Caki2 (cell line): Measurements from ENCODE around the gene TRPT1. TPM values are rescaled to one million over a fixed set of nuclear protein-coding genes. Genes with fewer than 3 reads are reported as not detected.
"Not testable (repeated sequence)": the region's sequence is repeated elsewhere in the genome, so short reads cannot be mapped to it uniquely, and the experiment has no call there.

Experiments used
- DNase-seq: peaks from one replicate; pipeline ENCODE4 v3.0.0-alpha.2; 2015; ENCODE audit warnings: low read depth
- in situ Hi-C: cut with HindIII; loops from 2 replicates; pipeline ENCODE4 v1.10.0; 2016; ENCODE audit warnings: low sequenced_read_pairs, low pct_unique_long_range_greater_than_20kb, mixed read lengths
- total RNA-seq: library from RNA; depleted of rRNA; stranded (reverse); fragments of >200 nt; shearing (Covaris generic); gene quantifications from 2 replicates; pipeline ENCODE4 v1.2.3, GENCODE V29; 2014; ENCODE audit warnings: low replicate concordance

Gene TRPT1
- total RNA-seq, 1 experiment from 2014 or later = 72.3 TPM

DNA sequence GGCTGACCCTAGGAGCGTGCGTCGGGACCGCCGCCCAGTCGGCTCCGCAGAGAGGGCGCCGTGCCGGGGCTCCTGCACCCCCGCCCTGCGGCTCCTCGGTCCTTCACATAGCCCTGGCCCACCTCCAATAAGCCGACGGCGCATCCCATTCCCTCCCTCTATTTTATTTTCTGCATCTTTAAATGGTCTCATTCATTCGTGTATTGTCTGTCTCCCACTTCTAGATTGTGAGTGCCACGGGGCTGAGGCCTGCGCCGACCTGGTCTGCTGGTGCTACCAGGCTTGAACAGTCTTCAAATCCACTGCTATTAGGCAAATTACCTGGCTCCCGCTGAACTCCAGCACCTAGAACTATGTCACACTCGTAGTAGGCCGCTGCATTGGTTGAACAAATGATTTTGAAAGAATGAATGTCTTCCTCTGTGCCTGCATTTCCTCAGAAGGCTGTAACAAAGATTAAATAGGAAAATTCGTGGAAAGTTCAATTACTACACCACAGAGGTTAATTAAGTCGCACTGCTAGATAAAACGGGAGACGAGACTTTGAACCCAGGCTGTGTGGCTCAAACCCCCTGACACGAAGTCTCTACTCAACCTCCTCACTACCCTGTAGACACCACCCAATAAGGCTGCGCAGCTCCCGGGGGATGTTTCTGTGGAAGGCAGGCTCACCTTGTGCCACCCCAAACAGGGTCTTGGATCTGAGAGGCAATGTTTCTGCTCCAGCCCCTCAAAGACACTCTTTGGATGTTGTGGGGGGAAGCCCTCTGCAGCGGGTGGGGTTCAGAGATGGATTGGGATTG, 21.9 kb upstream of the TRPT1 start:
- in situ Hi-C loops = no loop called here
- DNase-seq = no peak

DNA sequence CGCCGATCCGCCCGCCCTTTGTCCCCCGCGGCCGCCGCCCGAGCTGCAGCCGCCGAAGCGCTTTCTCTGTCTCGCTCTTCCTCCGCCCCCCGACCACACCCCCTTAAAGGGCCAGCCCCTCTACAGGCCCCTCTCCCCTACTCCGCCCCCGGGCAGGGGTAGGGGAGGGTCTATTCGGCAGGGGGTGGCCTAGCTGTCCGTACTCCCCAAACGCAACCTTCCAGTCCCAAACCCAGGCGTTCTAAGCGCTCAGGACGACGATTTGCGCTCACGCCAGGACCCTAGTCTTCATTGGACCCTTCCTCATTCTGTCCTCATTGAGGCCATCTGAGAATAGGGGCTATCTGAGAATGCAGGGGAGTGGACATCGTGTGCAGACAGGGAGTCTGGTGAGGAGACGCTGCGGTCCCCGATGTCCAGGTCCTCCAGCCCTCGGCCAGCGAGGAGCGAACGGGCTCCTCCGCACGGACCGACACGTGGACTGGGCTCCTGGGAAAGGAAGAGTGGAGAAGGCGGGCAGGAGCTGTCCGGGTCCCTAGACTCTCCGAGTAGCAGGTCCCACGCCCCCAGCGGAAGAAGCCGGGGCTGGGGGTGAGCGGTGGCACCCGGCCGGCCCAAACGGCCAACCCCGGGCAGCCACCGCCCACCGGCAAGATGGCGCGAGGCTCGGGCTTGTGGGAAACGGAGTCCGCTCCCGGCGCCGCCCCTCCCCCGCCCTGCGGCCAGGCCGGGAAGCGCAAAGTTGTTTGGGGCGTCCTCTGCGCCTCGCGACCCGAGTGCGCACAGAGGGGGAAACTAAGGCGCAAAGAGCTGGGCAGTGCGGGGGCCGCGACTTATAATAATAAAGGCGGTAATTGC, 21.1 kb upstream of the TRPT1 start, which contains the start of gene PPP1R14B:
TSS of gene PPP1R14B (minus strand) at position 73 of the 858 bp plus-strand sequence. CDS start 270 bp downstream, outside the sequence.
- peak; percentile 88 for DNase-seq
- in situ Hi-C loops = no loop called here

DNA sequence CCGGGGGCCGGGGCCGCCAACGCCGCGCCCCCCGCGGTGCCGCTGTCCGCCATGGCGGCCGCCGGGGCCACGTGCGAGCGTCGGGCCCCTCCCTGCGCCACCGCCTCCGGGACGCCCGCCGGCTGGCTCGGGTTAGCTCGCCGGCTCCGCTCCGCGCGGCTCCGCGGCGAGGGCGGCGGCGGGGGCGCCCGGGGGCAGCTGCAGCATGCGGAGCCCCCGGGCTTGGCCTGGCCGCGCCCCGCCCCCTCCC, 20.6 kb upstream of the TRPT1 start:
- in situ Hi-C loops, DNase-seq: not testable (repeated sequence)

DNA sequence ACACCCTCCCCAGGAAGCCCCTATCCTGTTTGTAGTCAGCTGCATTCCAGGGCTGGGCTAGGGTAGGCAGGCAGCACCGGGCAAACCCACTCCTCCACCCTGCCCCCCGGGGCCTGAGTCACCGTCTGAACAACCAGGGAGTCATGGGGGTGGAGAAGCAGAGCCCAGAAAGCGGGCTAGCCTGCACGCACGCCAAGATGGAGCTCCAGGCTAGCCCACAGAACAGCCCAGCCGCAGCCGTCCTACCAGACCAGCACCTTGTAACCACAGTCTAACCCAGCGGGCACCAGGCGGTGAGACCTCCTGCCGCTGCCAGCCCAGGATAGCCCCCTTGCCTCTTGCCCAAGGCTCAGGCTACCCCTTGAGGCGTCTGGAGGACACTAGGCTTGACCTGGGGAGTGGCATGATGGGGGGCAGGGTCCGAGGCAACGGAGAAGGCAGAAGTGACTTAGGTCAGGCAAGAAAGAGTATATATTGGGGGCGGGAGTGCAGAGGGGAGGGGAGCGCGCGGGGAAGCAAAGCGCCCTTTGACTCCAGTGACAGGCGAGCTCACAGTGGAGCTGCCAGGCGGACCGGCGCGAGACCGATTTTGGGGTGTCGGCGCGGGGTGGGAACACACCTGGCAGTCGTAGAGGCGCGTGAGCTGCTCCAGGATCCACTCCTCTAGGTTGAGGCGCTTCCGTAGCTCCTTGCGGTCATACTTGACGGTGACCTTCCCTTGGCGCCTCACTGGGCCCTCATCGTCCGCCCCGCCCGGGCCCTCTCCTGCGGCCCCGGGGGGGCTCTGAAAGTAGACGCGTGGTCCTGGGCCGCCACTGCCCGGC, 20.0 kb upstream of the TRPT1 start:
- in situ Hi-C loops = no loop called here
- peak; percentile 82 for DNase-seq

DNA sequence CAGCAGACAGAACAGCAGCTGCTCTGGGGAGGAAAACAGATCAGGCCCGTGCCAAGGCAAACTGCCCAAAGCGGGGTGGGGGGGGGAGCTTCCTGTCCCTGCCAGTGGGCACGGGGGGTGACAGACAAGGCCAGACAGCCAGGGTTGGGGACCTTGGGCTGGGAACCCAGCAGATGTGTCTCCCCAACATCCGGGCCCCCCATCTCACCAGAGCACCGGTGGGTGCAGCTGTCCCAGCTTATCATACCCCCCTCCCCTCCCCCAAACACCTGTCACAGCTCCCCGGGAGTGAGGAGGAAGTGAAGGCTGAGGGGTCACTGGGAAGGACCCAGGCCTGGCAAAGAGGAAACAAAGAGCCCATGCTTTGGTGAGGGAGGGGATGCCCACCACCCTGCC, 19.4 kb upstream of the TRPT1 start:
- in situ Hi-C loops = no loop called here
- no peak for DNase-seq

DNA sequence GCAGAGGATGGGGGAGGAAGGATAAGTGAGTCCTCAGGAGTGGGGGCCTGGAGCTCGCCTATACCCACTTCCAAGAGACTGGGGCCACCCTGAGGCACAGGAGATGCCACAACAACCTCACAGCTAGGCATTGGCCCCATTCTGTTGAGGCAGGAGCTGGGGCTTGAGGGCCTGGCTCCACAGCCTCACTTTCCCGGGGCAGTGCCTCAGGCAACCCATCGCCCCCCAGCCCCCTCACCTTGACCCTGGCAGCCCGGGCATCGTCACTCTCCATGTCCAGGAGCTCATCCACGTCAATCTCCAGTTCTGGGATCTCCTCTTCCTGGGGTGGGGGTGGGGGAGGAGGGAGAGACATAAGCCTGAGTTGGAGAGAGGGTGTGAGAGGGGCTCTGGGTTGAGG, 19.0 kb upstream of the TRPT1 start:
- in situ Hi-C loops = no loop called here
- DNase-seq = no peak

DNA sequence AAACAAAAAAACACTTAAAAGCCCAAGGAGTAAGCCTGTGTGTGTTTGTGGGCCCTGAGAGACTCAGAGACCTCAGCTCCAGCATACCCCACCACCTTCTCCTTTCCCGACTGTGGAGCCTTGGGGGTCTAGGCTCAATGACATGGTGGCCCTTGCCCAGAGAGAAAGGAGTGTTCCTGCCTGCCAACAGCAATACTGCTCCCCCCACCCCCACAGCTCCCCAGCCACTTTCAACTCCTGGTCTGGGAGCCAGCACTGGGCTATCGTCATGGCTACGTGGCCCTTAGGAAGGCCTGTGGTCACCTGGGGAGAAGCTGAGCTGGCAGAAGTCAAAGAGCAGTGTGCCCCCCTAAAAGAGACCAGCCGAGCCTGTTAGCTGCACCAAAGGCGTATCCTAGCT, 18.1 kb upstream of the TRPT1 start:
- DNase-seq = no peak
- in situ Hi-C loops = no loop called here

DNA sequence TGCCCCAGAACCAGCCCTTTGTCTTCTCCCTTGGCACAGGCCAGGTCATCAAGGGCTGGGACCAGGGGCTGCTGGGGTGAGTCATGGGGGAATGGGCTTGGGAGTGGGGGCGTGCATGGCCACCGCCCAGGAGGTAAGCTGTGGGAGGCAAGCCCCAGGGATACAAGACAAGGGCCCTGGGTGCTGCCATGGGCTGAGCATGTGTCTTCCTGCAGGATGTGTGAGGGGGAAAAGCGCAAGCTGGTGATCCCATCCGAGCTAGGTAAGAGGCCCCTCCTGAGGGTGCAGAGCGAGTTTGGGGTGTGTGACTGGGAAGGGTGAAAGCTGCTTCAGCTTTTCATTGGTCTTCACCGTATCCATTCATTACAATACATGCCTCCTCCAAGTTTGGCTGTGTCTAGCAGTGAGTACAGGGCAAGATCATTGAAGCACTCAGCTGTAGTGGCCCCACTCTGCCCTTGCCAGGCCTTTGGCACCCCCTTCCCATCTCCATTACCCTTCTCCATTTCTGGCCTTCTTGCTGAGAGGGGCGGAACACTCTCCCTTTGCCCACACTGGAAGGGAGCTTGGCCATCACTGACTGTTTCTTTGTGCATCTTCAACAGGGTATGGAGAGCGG, 17.4 kb upstream of the TRPT1 start:
- DNase-seq = no peak
- in situ Hi-C loops = no loop called here

DNA sequence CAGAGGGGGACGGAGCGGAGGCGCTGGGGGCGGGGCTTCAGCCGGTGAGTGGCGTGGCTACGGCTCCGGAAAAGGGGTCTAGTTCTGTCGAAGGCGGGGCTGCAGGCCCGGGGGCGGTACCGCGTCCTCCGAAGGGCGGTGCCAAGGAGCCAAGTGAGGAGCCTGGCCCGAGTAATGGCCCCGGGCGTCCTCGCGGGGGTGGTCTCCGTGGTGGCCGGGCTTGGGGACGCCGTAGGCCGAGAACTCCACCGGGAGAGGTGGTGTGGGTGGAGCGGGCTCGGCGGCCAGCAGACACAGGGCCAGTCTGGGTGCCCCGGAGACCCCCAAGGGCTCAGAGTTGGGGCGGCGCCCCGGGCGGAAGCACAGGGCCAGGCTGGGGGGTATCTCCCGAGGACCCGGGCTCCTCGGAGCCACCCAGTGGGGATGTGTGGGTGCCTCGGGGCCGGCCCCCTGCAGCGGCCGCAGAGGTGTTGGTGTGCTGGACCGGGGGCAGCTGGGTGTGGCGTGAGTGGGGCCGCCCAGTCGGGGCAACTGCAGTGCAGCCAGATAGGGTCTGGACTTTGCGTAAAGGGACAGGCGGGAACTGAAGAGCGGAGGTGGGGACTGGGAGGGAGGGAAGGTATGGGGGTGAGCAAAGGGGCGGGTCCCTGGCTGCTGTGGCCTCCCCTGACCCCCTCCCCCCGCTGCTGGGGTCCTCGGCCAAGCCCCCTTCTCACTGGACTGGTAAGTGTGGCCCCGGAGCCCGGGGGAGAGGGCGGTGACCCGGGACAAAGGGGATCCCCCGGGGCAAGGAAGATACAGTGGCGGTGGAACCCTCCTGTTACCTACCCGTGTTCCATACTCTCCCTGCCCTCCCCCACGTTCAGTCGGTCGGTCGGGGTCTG, 15.7 kb upstream of the TRPT1 start:
- DNase-seq = peak; percentile 39
- in situ Hi-C loops = no loop called here

DNA sequence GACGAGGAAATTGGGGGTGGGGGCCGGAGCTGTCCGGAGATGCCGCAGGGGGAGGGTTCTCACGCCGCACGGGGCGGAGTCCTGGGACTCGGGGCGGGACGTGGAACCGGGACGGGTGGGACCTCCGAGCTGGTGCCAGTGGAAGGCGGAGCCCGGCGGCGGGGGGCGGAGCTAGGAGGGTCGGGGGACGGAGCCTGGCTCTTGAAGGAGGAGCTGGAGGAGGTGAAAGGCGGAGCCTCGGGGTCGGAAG, 15.2 kb upstream of the TRPT1 start:
- in situ Hi-C loops = no loop called here
- DNase-seq = peak; percentile 96

DNA sequence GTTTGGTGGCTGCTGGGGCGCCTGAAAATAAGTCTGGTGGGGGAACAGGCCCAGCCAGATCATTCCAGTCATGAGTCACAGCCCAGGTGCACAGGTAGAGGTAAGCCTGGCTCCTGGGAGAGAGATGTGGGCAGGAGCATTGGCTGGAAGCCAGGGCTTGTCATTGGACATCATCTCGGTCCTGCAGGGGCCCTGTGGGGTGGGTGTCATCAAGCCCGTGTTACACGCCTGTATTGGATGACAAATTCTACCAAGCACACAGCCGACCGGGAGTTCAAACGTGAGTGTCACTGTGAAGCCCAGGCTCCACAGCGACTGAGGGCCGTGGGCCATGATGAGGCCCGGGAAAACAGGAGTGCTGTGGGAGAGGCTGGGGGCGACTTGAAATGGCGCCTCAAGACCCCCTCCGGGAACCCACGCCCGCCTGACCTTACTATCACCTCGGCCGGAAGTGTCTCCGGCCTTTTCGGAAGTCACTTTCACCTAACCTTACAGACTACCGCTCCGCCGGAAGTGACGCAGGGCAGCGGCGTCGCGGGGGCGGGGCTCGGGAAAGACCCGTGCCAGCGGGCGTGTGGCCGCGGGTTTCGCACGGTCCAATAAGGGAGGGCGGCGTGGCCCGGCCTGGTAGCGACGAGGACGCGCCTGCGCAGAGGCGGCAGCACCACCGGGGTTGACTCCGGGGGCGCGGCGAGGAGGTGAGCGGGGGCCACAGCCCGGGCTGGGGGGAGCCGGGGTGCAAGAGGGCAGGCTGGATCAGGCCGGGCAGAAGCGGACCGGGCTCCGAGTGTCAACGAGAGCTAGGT, 14.7 kb upstream of the TRPT1 start, which contains the start of gene FKBP2:
TSS of gene FKBP2 (plus strand) at position 661 of the 806 bp plus-strand sequence. CDS start 1,293 bp downstream, outside the sequence.
- DNase-seq = peak; percentile 93
- in situ Hi-C loops = no loop called here

DNA sequence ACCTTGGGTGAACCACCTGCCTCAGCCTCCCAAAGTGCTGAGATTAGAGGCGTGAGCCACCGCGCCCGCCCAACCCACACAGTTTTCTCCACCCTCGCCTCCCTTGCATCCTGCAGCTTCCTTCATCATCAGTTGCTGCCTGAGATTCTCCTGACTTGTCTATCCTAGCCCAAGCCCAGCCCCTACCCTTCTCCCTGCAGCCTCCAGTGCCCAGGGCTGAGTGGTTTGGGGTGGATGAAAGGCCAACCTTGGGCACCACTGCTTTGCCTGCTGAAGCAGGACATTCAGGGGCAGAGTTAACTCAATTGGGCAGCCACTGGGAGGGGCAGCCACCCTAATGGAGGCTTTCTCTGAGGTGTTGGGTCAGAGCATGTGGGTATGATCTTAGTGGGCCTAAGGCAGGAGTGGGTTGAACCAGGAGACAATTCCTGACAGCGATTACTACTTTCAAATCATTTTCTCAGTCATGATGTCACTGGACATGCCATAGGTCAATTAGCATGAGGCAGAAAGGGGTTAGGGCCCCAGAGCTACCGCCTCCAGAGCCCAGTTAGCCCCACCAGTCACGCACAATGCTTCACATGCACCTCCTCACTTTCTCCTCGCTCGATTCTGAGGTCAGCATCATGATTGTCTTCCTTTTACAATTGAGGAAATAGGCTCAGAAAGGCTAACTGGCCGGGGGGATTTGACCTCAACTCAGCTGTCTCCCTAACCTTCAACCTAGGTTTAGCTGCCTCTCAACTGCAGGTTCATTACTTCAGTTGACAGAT, 13.9 kb upstream of the TRPT1 start:
- DNase-seq = no peak
- in situ Hi-C loops = no loop called here

DNA sequence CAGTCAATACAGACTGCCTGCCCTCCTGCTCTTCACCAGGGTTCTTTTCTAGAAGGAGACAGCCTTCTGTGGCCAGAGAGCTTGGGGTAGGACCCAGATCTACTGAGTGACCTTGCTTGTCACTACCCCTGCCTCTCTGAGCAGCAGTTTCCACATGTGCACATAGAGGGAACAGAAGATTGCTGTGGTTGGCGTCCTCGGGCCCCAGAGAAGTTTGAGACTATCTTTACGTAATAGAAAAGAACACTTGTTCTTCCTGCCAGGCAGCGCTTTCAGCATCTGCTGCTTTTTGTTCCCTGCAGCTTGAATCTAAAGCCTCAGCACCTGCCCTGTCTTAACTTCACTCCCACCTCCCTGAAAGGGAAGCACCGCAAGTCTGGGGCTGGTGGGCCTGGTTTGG, 13.0 kb upstream of the TRPT1 start:
- in situ Hi-C loops = no loop called here
- DNase-seq = no peak

DNA sequence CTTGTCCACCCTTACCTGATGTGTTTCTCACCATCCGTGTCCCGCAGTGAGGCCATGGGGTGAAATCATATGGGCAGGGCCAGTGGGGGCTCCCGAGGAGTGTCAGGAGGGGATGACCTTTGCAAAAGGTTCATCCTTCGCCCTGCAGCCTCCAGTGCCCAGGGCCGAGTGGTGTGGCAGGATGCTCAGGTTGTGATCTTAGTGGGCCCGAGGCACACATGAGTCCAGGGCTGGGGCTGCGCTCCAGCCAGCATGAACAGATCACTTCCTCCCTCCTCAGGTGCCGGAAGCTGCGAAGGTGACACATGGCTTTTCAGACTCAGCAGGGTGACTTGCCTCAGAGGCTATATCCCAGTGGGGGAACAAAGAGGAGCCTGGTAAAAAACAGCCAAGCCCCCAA, 12.1 kb upstream of the TRPT1 start:
- in situ Hi-C loops = no loop called here
- DNase-seq = no peak

DNA sequence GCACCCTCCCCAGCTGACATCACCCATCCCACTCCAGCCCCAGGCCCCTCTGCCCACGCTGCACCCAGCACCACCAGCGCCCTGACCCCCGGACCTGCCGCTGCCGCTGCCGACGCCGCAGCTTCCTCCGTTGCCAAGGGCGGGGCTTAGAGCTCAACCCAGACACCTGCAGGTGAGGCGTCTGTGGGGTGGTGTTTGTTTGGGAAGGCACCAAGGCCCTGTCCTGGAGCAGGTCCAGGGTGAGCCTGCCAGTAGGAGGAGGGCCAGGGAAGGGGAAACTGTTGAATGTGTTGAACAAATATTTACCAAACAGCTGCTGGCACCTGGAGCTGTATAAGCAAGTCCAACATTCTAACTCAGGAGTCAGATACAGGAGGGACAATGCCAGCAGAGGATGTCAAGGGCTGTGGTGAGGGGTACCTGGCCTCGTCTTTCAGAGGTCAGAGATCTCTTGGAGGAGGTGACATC, 11.5 kb upstream of the TRPT1 start:
- in situ Hi-C loops = no loop called here

DNA sequence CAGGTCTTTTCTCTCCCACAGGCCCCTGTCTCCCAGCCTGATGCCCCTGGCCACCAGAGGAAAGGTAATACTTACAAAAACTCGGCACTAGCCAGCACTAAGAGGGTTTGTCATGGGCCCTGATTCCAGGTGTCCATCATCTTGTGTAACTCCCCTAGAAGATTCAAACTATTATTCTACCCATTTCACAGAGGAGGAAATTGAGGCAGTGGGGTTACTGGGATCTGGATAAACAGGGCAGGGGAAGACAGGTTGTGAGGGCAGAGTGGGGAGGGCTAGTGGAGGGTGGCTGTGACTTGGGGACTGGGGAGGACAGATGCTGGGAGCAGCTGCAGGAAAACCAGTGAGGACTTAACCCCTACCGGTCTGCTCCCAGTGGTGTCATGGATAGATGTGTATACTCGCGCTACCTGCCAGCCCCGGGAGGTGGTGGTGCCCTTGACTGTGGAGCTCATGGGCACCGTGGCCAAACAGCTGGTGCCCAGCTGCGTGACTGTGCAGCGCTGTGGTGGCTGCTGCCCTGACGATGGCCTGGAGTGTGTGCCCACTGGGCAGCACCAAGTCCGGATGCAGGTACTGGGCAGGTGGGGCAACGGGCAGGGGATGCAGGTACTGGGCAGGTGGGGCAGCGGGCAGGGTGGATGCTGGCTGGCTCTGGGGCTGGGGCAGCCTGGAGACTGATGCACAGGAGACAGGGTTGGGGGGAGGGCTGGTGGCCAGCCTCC, 9.6 kb upstream of the TRPT1 start:
- in situ Hi-C loops = no loop called here
- no peak for DNase-seq

More for the DNA sequence above, 11.5 kb upstream of the TRPT1 start:
- no peak for DNase-seq
